Hindlimb muscle (tissue), 1 donor: ENCODE results near the gene FTCD. TPM values are rescaled to one million over a fixed set of nuclear protein-coding genes. Genes with fewer than 3 reads are reported as not detected.

Experiments
- DNase-seq: peaks from one replicate; pipeline ENCODE4 v3.0.0-alpha.2; 2013
- polyA plus RNA-seq: library from polyadenylated mRNA; unstranded; fragments of 120-200 nt; gene quantifications from one replicate; pipeline ENCODE4 v1.2.1, GENCODE V29; 2013; ENCODE audit not compliant: insufficient read length

The FTCD gene
- polyA plus RNA-seq, 1 donor: 1.1 TPM

DNA sequence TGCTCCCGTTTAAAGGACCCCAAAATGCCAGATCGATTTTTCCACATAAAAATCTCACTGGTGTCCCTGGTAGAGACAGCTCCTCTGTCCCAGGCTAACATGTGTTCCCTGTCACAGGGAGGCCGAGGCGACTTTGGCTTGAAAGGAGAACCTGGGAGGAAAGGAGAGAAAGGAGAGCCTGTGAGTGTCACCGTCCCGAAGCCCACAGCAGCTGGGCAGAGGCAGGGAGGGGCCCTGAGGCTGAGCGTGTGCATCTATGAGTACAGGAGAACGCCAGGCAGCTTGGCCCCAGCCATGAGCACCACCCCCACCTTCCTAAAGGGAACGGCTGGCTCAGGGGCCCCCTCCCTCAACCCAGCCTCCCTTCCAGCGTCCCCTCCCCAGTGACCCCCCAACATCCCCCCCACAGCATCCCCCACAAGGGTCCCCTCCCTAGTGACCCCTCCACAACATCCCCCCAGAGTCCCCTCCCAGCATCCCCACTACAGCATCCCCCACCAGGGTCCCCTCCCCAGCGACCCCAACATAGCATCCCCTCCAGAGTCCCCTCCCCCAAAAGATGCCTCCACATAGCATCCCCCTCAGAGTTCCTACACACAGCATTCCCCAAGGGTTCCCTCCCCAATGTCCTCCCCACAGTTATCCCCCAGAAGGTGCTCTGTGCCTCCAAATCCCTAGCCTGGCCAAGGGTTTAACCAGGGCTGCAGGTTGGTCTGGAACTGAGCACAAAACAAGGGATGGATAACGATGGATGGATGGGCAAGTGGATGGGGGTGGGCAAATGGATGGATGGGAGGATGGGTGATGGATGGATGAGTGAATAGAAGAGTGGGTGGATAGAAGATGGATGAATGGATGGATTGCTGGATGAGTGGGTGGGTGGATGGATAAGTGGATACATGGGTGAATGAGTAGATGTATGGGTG is 32.4 kb downstream of the FTCD start:
- DNase-seq: no peak

DNA sequence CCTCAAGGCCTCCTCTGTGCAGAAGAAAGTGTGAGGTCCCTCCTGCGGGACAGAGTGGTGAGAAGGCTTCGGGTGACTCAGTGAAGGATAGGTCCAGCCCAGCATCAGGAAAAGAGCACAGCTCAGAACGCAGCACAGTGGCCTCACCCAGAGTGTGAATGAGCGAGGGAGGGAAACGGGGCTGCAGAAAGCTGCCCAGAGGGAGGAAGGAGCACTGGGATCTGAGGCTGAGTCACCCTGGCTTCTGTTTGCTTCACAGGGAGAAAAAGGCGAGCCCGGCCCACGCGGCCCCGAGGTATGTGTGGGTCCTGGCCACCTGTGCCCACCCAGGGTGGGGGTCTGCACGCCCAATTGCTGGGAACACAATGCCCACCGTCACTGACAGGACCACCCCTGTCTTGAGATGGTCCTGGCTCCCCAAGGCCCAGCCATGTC is 33.1 kb downstream of the FTCD start:
- DNase-seq: no peak

DNA sequence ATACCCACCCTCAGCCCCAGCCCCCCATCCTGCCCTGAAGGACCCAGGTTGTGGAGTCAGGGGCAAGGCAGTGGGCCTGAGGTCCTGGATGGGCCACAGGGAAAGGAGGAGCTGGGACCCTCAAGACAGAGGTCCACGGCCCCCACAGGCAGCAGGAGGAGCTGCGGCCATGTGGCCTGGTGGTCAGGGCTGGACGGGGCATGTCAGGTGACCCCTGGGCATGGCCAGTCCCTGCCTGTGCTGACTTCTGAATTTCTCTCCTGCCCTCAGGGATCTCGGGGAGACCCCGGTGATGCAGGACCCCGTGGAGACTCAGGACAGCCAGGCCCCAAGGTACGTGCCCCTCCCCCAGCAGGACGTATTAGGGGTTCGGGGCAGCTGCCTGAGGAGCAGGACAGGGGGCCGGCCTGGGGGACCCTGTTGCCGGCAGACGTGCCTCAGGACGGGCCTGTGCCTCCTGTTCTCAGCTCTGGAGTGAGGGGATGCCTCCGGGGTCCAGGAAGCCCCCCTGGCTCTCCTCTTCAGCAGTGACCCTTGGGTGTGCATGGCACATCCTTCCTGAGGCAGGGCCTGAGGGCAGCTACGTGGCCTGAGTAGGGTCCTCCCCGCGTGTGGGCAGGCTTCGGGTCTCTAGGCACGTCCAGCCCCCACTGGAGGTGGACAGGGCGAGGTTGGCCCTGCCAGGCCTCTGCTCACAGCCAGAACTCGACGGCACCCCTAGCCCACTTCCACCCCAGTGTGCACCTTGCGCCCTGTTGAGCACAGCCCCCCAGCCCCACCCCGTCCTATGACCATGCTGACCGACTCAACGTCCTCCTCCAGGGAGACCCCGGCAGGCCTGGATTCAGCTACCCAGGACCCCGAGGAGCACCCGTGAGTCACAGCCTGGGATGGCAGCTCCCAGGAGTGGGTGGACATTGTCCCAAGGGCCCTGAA is 33.8 kb downstream of the FTCD start:
- no peak for DNase-seq

DNA sequence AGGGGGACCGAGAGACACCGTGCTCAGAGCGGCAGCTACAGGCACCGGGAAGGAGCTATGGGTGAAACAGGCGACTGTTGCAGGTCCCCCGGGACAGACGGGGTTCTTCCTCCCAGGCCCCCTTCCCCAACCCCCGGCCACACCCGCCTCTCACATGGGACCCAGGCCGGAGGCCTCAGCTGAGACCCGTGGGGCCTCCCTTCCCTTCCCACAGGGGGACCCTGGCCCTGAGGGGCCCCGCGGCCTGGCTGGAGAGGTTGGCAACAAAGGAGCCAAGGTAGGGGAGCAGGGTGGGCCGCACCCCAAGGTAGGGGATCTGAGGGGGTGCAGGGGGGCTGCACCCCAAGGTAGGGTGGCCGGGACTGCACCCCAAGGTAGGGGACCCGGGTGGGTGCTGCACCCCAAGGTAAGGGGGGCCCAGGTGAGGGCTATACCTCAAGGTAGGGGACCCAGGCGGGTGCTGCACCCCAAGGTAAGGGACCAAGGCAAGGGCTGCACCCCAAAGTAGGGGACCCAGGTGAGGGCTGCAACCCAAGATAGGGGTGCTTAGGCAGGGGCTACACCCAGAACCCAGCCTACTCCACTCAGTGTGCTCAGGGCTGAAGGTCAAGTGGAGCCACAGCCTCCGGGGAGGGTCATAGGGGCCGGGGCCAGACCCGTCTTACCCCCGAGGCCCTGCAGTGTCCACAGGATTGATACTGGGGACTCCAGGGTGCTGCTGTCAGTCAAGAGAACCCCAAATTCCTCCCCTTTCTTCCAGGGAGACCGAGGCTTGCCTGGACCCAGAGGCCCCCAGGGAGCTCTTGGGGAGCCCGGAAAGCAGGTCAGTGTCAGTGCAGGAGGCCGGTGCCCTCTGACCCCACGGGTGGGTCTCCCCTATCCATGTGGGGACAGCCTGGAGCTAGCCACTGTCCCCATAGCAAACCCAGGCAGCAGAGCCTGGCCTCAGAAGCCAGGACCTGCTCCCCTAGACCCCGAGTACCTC is 34.8 kb downstream of the FTCD start:
- DNase-seq: no peak

DNA sequence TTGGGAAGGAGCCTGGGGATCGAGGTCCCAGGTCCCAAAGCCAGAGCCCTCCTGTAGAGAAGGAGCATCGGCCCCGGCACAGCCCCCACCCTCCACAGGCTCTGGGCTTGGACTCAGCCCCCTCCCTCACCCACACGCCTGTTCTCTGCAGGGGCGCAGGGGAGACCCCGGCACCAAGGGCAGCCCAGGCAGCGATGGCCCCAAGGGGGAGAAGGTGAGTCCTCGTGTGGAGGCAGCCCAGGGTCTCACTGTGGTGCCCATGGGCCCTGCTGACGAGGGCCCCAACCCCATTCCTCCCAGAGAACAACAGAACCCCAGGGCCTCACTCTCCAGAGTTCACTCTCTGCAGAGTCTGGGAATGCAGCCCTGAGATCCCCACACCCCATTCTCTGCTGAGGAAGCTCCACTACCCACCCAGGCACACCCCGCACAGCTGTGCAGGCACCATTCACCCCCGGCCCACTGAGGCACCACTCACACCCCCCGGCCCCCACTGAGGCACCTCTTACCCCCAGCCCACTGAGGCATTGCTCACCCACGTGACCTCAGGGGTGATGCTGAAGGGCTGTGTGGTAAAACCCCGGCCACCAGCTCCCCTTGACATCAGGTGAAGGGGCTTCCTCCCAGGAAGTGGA is 35.6 kb downstream of the FTCD start:
- no peak for DNase-seq

DNA sequence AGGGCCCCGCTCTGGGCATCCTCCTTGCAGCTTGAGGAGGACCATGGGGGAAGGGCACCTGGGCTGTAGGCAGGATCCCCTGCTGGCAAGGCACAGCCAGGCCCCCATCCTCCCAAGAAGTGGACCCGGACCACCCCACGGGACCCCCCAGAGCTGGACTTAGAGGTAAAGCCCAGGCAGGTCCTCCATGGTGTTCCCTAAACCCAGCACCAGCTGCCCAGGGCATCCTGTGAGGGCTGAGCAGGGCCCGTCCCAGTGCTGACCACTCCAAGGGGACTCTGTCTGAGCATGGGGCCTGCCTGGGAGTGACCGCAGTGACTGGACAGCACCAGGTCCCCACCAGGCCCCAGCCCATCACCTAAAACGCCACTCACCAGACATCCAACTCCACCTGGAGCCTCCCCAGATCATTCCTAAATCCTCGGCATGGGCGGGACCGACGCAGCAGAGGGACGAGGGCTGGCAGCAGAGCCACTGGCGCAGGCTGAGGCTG is 36.2 kb downstream of the FTCD start:
- DNase-seq: no peak

DNA sequence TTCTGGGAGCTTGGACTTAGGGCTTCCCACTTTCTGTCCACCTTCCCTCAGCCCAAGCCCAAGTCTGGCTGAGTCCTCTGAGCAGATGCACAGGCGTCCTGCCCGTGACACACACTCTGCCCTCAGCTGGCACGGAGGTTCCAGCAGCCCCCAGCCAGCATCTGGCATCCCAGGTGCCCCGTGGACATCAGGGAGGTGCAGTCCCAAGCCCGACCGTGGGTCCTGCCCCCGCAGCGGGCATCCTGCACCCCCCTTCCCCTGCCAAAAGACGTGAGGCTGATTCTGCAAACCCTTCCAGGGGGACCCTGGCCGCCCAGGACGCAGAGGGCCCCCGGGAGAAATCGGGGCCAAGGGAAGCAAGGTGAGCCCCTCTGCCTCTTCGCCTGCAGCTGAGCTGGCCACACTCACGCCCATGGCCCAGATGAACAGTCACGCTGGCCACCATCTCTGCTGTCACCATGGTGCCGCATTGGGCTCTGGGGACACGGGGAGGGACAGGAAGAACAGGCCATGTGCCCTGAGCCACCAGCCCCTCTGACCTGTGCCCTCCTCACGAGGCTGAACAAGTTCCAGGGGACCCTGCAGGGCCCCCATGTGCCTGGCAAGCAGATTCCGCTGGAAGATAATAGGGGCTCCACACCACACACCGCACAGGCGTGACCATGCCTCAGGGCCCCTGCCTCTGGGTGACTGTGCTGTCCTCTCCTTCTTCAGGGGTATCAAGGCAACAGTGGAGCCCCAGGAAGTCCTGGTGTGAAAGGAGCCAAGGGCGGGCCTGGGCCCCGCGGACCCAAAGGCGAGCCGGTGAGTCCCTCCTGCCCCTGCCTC is 36.8 kb downstream of the FTCD start:
- no peak for DNase-seq

DNA sequence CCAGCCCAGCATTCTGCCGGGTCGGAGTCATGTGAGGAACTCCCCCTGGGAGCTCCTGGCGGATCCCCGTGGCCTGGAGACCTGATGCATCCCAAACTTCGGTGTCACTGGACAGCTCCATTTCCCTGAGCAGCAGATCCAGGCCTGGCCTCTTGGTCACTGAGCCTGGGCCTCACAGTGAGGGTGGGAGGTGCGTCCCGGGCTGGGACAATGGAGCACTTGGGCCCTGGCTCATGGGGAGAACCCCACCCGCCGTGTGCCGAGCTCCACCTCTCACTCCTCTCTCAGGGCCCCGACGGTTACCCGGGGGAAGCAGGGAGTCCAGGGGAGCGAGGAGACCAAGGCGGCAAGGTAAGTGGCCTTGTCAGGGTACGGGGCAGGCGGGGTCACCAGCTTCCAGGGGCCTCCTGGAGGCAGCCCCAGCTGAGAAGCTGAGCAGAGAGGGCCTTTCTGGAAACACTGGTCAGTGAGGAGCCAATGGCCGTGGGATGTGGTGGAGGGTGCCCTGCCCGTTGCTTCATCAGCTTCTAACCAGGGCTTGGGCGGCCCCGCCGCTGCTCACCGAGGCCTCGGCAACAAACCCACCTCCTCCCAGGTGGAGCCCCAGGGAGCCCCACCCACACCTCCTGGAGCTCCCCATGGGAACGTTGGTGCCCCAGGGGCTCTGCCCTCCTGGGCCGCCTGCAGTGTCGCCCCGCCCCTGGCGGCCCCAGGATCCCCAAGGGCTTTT is 37.6 kb downstream of the FTCD start:
- no peak for DNase-seq

DNA sequence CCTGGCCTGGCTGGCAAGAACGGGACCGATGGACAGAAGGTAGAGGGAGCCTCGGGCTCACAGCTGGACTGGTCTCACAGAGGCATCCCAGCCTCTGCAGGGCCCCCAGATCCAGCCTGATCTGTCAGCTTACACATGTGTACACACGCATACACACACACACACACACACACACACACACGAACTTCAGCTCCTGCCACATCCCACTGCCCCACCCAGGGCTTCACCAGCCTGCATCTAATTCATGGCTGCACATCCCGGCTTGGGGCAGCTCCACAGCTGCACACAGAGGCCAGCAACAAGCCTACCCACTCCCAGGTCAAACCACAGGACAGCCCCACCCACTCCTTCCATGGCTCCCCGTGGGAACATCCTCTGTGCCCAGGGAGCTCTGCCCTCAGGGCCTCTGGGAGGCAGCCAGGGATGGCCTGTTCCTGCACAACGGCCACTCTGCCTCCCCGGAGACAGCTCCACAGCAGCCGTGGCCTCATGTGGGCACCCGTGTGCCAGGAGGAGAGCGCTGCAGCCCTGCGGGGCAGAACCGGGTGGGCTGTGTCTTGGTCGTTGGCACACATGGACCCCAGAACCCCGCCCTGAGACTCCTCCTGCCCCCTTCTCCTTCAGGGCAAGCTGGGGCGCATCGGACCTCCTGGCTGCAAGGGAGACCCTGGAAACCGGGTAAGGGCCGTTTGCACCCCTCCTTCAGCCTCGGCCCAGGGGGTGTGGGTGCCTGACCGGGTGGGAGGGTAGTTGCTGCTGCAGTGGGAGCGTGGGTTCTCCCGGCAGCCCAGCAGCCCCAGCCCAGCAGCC is 38.4 kb downstream of the FTCD start:
- DNase-seq: no peak

DNA sequence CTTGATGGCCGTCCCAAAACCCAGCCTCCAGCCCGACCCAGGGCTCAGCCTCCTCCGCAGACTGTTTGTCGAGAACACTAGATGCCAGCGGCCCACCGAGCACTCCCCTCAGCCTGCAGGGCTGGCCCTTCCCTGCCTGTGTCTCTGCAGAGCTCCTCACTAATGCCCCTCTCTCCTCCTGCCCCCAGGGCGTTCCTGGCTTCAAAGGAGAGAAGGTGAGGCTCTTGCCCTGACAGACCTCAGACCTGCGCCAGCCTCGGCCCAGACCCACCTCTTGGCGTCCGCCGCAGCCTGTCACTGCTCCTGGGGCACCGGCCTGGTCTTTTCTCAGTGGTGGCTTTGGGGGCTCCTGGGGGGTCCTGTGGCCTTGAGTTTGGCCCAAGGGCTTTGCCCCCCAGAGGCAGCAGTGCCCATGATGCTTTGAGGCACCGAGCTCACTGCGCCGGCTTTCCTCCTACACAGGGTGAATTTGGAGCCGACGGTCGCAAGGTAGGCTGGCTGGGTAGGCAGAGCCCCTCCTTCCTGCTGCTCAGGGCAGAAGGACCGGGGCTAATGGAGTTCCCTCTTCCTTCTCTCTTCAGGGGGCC is 39.1 kb downstream of the FTCD start:
- DNase-seq: no peak

DNA sequence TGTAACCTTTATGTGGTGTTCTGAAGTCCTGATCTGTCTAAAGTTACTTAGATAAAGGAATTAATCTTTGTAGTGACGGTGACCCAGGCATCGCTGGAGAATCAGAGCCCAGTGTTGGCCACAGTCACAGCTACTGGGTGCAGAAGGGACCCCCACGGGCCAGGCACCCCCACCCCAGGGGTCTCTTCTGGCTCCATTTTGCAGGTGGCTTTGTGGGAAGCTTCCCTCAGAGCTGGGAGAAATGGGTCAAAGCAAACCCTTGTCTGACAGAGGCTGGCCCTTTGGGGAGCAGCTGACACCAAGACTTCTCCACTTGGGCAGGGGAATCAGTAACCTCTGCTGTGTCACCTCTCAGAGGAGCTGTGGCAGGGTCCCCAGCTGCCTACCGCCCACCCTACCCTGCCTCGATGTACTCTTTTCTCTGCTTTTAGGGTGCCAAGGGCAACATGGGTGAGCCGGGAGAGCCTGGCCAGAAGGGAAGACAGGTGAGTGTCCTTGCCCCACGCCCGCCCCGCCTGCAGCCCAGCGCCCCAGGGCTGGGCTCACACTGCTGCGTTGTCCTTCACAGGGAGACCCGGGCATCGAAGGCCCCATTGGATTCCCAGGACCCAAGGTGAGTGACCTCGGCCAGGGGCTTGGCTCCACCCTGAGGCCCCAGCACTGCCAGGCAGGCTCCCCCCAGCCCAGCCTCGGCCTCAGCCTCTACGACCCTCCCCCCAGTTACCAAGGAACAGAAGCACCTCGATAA is 39.8 kb downstream of the FTCD start:
- no peak for DNase-seq

DNA sequence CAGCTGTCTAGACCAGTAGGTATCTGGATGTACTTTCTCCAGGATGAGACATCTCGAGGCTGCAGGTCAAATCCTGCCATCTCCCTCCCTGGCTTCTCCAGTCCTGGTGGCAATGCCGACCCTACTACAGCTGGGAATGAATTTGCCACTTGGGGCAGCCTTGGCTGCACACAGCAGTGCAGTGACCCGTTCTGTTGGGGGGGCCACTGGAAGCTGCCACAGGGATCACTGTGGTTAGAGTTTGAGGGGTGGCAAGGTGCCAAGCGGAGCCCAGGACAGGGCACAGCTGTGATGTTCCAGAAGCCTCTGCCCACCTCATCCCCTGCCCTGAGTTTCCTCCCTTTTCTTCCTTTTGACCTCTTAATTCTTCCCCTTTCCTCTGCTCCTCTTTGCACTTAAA is 40.4 kb downstream of the FTCD start:
- DNase-seq: no peak

DNA sequence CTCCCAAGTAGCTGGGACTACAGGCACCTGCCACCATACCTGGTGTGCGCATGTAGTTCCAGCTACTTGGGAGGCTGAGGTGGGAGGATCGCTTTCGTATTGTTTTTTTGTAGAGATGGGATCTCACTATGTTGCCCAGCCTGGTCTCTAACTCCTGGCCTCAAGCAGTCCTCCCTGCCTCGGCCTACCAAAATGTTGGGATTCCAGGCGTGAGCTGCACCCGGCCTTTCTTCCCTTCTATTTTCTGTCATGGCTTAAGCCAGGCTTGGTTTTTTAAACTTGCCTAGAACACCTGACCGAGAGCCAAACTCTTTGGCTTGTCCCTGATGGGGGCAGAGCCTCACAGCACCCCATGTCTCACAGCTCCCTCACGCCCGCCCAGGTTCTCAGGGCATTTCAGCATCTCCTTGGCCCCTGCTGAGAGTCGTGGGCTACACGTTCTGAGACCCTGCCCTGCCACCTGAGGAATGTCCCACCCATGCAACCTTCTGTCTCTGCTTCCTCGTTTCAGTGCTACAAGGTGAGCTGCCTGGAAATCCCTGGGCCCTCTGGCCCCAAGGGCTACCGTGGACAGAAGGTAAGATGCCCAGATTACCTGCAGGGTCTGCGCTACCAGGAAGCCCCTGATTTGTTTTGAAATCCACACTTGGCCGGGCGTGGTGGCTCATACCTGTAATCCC is 41.7 kb downstream of the FTCD start:
- no peak for DNase-seq

DNA sequence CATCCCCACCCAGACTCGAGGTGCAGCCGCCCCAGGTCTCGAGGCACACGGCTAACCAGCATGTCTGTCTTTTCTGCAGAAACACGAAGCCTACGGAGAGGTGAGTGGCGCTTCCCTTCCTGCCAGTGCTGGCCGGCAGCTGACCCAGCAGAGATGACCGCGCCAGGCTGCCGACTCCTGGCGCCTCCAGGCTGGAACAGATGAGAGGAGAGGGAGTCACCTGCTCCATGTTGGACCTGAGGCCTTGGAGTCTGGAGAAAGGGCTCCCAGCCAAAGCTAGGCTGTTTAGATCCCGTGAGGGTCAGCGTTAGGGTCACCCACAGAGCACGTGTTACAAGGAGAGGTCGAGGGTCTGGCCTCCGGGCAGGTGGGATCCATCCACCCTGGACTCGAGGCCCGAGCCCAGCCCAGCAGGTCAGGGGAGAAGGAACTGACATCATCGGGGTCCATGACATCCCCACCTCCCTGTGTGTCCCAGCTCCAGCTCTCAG is 42.6 kb downstream of the FTCD start:
- no peak for DNase-seq

DNA sequence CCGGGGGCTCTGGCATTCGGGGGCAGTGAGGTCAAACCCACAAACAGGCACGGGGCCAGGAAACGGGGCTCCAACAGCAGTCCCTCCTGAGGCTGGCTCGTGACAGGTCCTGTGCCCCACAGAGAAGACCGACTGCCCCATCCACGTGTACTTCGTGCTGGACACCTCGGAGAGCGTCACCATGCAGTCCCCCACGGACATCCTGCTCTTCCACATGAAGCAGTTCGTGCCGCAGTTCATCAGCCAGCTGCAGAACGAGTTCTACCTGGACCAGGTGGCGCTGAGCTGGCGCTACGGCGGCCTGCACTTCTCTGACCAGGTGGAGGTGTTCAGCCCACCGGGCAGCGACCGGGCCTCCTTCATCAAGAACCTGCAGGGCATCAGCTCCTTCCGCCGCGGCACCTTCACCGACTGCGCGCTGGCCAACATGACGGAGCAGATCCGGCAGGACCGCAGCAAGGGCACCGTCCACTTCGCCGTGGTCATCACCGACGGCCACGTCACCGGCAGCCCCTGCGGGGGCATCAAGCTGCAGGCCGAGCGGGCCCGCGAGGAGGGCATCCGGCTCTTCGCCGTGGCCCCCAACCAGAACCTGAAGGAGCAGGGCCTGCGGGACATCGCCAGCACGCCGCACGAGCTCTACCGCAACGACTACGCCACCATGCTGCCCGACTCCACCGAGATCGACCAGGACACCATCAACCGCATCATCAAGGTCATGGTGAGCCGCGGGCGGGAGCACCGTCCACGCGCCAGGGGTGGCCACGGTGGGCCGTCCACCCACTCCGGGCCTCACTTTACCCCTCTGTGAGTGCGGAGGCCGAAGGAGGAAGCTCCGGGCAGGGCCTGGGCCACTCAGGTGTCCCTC is 43.3 kb downstream of the FTCD start:
- DNase-seq: no peak

DNA sequence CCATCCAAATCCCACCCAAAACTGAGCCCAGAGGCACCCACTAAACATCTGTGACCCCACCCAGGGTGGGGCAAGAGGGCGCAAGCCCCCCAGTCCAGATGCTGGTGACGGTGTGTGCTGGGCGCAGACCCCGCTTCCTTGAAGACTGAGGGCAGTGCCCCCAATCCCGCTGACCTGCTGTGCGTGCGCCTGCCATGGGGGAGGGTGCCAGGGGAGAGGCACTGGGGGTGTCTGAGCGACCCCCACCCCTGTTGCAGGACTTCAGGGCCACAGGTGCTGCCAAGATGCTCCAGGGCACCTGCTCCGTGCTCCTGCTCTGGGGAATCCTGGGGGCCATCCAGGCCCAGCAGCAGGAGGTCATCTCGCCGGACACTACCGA is 44.2 kb downstream of the FTCD start:
- no peak for DNase-seq
